ENCODE results near the gene THBS4.
A peak's percentile ranks its signal among the peaks of the same experiment; 100 is the strongest.
"Not testable (repeated sequence)": the region's sequence is repeated elsewhere in the genome, so short reads cannot be mapped to it uniquely, and the experiment has no call there.

The THBS4 gene

DNA sequence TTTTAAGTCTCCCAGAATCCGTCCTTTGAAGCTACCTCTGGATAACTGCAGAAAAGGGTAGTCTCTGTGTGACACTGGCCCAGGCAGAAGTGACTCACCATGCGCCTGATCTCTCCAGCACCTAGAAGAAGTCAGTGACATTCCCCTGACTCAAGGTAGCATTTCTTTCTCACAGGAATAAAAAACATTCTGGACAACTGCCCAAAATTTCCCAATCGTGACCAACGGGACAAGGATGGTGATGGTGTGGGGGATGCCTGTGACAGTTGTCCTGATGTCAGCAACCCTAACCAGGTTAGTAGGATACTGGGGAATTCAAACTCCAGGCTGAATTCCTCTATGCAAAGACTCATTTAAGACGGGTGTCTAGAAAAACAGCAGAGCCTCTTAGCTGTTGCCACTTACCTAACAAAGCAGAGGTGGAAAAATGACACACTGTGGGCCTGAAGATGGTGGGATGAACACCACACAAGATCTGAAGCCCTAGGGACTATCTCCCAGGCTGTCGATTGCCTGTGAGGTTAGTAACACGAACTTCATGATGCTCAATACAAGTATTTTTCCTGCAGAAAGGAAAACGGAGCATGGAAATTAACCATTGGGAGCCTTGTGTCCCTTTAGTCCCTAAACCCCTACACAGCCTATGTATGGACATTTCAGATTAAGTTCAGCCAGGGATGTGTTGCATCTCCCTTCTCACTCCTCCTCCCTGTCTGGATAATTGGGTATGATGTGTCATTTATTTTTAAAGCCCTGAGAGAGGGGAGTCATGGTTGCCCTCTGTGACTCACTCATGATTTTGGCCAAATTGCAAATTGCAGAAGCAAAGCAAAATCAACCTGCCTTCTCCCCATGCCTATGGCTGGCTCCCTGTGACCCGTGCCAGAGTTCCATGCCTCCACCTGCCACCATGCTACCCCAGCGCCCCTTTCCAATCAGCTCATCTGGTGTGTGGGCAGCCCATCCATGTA, 37.2 kb downstream of the THBS4 start:
- FAIRE-seq (no peak), DNase-seq (ENCODE audit: insufficient read length, low spot score) (no peak)

GRCh38 chr5:80076131-80077050, 41.2 kb downstream of the THBS4 start:
- no peak for DNase-seq (ENCODE audit: insufficient read length, low spot score)
- FAIRE-seq, result no peak

GRCh38 chr5:80077051-80077714, 42.0 kb downstream of the THBS4 start:
- DNase-seq (ENCODE audit: insufficient read length, low spot score) (no peak), FAIRE-seq (no peak)

DNA sequence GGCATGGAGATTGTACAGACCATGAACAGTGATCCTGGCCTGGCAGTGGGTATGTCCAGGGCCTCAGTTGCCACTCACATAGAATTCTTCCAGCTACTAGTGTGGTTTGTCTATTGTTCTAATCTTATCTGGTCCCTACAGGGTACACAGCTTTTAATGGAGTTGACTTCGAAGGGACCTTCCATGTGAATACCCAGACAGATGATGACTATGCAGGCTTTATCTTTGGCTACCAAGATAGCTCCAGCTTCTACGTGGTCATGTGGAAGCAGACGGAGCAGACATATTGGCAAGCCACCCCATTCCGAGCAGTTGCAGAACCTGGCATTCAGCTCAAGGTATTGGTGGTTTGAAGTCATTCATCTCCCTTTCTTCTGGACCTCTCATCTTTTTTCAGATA, 43.8 kb downstream of the THBS4 start:
- FAIRE-seq (no peak), DNase-seq (ENCODE audit: insufficient read length, low spot score) (no peak)

DNA sequence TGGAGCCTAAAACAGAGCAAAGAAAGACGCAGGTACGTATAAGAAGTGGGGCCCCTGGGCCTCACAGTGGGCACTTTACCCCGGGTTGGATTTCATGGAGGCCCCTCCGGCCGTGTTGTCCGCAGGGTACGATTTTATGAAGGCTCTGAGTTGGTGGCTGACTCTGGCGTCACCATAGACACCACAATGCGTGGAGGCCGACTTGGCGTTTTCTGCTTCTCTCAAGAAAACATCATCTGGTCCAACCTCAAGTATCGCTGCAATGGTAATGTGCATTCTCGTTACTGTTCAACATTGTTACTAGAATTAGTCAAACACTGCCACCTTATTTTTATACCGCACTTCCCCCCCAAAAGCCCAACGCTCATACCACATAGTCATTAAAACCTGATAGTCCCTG, 47.1 kb downstream of the THBS4 start:
- no peak for DNase-seq (ENCODE audit: insufficient read length, low spot score)
- FAIRE-seq, result no peak

GRCh38 chr5:80082731-80083100, 47.6 kb downstream of the THBS4 start:
- DNase-seq (ENCODE audit: insufficient read length, low spot score), result peak; percentile 33

DNA sequence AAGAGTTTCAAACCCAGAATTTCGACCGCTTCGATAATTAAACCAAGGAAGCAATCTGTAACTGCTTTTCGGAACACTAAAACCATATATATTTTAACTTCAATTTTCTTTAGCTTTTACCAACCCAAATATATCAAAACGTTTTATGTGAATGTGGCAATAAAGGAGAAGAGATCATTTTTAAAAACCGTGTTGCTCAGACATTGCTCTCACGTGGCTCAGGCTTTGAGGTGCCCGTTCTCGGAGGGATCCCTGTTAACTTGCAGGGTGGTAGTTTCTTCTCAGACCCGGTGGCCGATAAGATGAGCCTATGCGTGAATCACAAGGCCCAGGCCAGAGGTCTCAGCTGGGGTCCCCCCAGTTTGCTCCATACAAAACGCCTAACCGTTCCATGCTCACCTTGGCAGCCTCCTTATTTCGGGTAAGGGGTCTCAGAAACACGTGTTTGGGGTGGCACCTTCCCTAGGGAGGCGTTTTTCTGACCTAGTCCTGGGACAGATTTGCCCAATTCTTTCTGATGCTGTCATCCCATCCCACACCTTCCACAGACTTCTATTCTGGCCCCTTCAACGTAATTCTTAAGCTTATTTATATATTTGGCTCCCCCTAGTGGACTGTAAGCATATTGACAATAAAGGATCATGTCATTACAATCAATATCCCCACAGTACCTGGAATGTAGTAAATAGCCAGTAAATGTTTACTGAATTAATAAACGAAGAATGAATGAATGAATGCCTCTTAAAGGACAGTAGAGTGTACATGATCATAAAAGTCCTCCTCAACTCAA, 48.1 kb downstream of the THBS4 start:
- DNase-seq (ENCODE audit: insufficient read length, low spot score) (peak; percentile 78), FAIRE-seq (peak; percentile 36)

More at GRCh38 chr5:80082731-80083100, 47.6 kb downstream of the THBS4 start:
- no peak for FAIRE-seq

GRCh38 chr5:80090884-80091166, 55.7 kb downstream of the THBS4 start:
- FAIRE-seq (no peak), DNase-seq (ENCODE audit: insufficient read length, low spot score) (no peak)

GRCh38 chr5:80091792-80092192, 56.6 kb downstream of the THBS4 start:
- peak; percentile 67 for DNase-seq (ENCODE audit: insufficient read length, low spot score)
- not testable (repeated sequence) for FAIRE-seq

GRCh38 chr5:80092486-80093107, 57.4 kb downstream of the THBS4 start:
- FAIRE-seq, result no peak
- no peak for DNase-seq (ENCODE audit: insufficient read length, low spot score)

GRCh38 chr5:80093796-80094195, 58.6 kb downstream of the THBS4 start:
- FAIRE-seq, result no peak
- no peak for DNase-seq (ENCODE audit: insufficient read length, low spot score)

- FAIRE-seq, result no peak
- DNase-seq (ENCODE audit: insufficient read length, low spot score), result no peak
Measured at GRCh38 chr5:80094236-80094738, 59.1 kb downstream of the THBS4 start.

DNA sequence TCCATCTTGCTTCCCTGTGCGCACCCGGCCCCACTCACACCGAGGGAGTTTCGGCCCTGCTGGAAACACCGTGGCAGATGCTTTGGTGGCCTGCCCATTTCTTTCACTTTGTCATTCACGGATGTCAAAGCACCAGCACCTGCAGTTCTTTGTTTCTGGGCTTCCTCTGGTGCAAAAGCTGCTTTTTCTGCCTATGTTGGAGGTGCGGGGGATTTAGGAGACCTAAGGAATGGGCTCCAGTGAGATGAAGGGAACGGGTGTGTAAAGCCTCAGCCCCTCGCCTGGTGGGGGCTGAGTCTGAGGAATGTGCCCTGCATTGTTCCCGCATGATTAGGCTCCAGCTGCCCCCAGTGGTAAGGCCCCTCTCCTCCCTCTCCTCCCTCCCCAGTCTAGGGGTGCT, 62.3 kb downstream of the THBS4 start:
- no peak for FAIRE-seq
- DNase-seq (ENCODE audit: insufficient read length, low spot score), result no peak

- FAIRE-seq, result no peak
- no peak for DNase-seq (ENCODE audit: insufficient read length, low spot score)
Measured at GRCh38 chr5:80101993-80102392, 66.8 kb downstream of the THBS4 start.

DNA sequence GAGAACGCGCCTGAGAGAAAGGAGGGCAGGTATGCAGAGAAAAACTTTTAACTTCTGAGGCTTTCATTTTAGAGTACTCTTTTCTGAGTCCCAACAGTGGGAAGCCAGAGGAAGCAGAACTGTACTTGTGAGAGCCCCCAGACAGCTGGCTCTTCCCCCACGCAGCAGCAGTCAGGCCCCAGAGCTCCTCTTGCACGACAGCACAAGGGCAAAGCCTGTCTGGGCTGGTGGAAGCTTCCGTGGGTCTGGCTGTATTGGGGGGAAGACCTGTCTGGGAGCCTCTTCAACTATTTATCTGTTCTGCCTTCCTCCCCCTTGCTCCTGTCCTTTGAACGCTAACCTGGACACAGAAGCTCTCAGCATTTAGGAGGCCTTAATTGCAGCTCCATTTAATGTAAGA, 68.2 kb downstream of the THBS4 start:
- DNase-seq (ENCODE audit: insufficient read length, low spot score) (no peak), FAIRE-seq (no peak)

GRCh38 chr5:80105698-80106439, 70.7 kb downstream of the THBS4 start:
- no peak for FAIRE-seq

DNA sequence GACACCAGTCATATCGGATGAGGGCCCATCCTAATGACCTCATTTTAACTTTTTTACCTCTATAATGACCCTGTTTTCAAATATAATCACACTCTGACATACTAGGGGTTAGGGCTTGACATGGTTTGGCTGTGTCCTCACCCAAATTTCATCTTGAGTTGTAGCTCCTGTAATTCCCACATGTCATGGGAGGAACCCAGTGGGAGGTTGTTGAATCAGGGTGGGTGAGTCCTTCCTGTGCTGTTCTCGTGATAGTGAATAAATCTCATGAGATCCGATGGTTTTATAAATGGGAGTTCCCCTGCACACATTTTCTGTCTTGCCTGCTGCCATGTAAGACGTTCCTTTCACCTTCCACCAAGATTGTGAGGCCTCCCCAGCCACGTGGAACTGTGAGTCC, 71.8 kb downstream of the THBS4 start:
- DNase-seq (ENCODE audit: insufficient read length, low spot score), result no peak
- FAIRE-seq, result no peak

More at GRCh38 chr5:80105698-80106439, 70.7 kb downstream of the THBS4 start:
- no peak for DNase-seq (ENCODE audit: insufficient read length, low spot score)

DNA sequence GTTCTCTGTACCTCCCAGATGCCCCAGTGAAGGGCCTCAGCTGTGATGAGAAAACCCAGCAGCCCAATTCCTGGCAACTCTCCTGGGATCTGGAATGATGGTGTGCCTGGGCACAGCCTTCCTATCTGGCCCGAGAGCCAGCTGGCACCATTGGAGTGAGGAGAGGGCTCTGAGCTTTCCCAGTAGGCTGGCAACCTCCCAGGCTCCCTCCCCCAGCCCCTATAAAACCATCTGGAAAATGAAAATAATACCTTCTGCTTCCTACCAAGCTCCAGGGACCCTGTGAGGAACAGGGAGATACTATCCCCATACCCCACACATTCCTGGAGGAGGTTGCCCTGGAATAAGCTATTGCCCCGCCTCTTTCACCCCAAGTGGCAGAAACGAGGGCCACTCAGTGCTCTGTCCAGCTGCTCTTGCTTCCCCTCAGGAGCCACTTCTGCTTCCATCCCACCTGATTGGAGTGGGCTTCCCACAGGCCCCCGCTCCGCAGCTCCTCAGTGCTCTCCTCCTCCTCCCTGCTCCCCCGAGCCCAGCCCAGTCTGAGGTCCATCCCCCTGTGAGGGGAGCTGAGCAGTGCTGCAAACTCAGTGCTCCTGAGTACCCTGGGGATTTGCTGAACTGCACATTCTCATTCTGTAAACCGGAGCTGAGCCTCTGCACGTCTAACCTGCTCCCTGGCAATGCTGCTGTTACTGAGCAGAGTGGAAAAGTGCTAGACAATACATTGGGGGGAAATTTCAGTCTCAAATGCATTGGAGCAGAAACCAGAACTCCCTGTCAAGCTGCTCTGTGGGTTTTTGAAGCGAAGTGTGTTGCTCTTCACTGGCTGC, 74.7 kb downstream of the THBS4 start:
- no peak for DNase-seq (ENCODE audit: insufficient read length, low spot score)
- FAIRE-seq, result no peak
